B cell (primary cell): ENCODE measurements around the gene SHC3.

Experiments used
- CTCF ChIP-seq: fragments of 200-600 bp; IDR thresholded peaks from one replicate; pipeline ENCODE4 v1.8.0; 2022; ENCODE audit warnings: antibody characterized with exemption, mild to moderate bottlenecking
- EZH2 ChIP-seq: IDR thresholded peaks from 2 replicates; pipeline ENCODE4 v1.6.1; 2012; ENCODE audit warnings: borderline replicate concordance, low read depth, mild to moderate bottlenecking, moderate library complexity, low read length; ENCODE audit not compliant: insufficient read depth, poor library complexity, severe bottlenecking

GRCh38 chr9:89122949-89123348 lies 55.7 kb downstream of the SHC3 start:
- TF ChIP-seq CTCF (no peak), EZH2 (no peak)
